Stomach (tissue), 9 donors: Measurements from ENCODE around the gene TKFC. TPM values are rescaled to one million over a fixed set of nuclear protein-coding genes. Genes with fewer than 3 reads are reported as not detected.

ENCODE experiments used
- DNase-seq, 2 donors: peaks; one replicate each; pipeline versions ENCODE4 v3.0.0 to v3.0.0-alpha.2; 2013 to 2019
- H3K27ac ChIP-seq, 5 donors: fragments of 200-600 bp in 4 of 5; sonication (generic) in 4 of 5; one replicate each; pipeline ENCODE4 v1.5.1; 2013 to 2019; ENCODE audit warnings: mild to moderate bottlenecking in 1 of 5, moderate library complexity in 1 of 5
- H3K27me3 ChIP-seq, 3 donors: fragments of 200-600 bp; sonication (generic); one replicate each; pipeline ENCODE4 v1.5.1; 2017 to 2019; ENCODE audit warnings: mixed run types in 1 of 3
- H3K36me3 ChIP-seq, 4 donors: fragments of 200-600 bp; sonication (generic); 1 replicate in 3 of 4; 2 replicates in 1 of 4; pipeline ENCODE4 v1.5.1; 2016 to 2019
- H3K4me1 ChIP-seq, 4 donors: fragments of 200-600 bp; sonication (generic); one replicate each; pipeline ENCODE4 v1.5.1; 2016 to 2019
- H3K4me3 ChIP-seq, 4 donors: fragments of 200-600 bp; sonication (generic) in 3 of 4; one replicate each; pipeline ENCODE4 v1.5.1; 2016 to 2019; ENCODE audit warnings: mild to moderate bottlenecking in 1 of 4
- H3K9me3 ChIP-seq, 4 donors: fragments of 200-600 bp; sonication (generic); one replicate each; pipeline ENCODE4 v1.5.1; 2016 to 2019
- CTCF ChIP-seq, 7 experiments: fragments of 450-650 bp in 4 of 7; fragments of 200-600 bp in 3 of 7; sonication (generic) in 3 of 7; IDR thresholded peaks; one replicate each; pipeline ENCODE4 v1.5.1; 2016 to 2019; ENCODE audit warnings: antibody characterized with exemption in 7 of 7, control low read depth in 2 of 7, mild to moderate bottlenecking in 1 of 7
- EP300 ChIP-seq: sonication (generic); formaldehyde crosslinking; IDR thresholded peaks from one replicate; pipeline ENCODE4 v1.6.1; 2017; ENCODE audit warnings: antibody characterized with exemption
- POLR2A ChIP-seq, 4 donors: fragments of 450-650 bp; IDR thresholded peaks; one replicate each; pipeline ENCODE4 v1.6.1; 2016; ENCODE audit warnings: antibody characterized with exemption in 4 of 4, control low read depth in 2 of 4, mild to moderate bottlenecking in 1 of 4, moderate library complexity in 1 of 4
- POLR2AphosphoS5 ChIP-seq, 3 donors: sonication (generic); formaldehyde crosslinking; IDR thresholded peaks; one replicate each; pipeline ENCODE4 v1.6.1; 2016; ENCODE audit warnings: antibody characterized with exemption in 3 of 3
- WGBS, 5 donors: extraction: QIAGEN DNeasy Blood & Tissue Kit in 3 of 5; methylation state at CpG; one replicate each; pipeline versions ENCODE4 v1.1.5 to v1.1.7; 2013 to 2018; 5-methylcytosine and 5-hydroxymethylcytosine counted together
- intact Hi-C: fragments of 100-400 bp; cut with DNase I; formaldehyde crosslinking; loops from one replicate; pipeline ENCODE4 v1.15.1; 2023; ENCODE audit warnings: low total_unique reads
- polyA plus RNA-seq, 3 donors: library from polyadenylated mRNA; stranded (reverse); fragments of 200-250 nt; gene quantifications; one replicate each; pipeline ENCODE4 v1.2.3, GENCODE V29; 2013
- total RNA-seq, 5 donors: library from RNA; depleted of rRNA; stranded (reverse); fragments of >200 nt; gene quantifications; one replicate each; pipeline versions ENCODE4 v1.1.0 to v1.2.3, GENCODE V29; 2014 to 2016
- donor health status: healthy with polysubstance abuse.
- donor health status: Bipolar disorder and iron deficiency.
- donor health status: healthy.

The TKFC gene
- total and polyA plus RNA-seq, 8 donors = 20.6 to 136 (median 42.1) TPM

- 75 to 92% (median 86%) methylated on average over 4 of the region's 4 CpGs for WGBS, 5 donors
- TF ChIP-seq POLR2AphosphoS5 (IDR thresholded peaks at IDR 0.05) = no peak
- no peak for TF ChIP-seq CTCF (IDR thresholded peaks at IDR 0.05)
- TF ChIP-seq EP300 = no peak
- TF ChIP-seq POLR2A (IDR thresholded peaks at IDR 0.05) = no peak
- no peak for DNase-seq
These were observed 34.3 kb upstream of the TKFC start for GRCh38 chr11:61298663-61299244.

GRCh38 chr11:61302550-61302949 is 30.5 kb upstream of the TKFC start:
- H3K36me3 ChIP-seq = peaks cover 78 to 100% (median 96%) of the 10 kb centered on the region in 4 donors
- H3K4me3 ChIP-seq = no peak overlapping the region
- H3K27ac ChIP-seq = no peak overlapping the region
- DNase-seq = no peak
- 89 to 94% (median 90%) methylated on average over 12 to 13 of the region's 13 CpGs for WGBS, 5 donors
- no peaks in the 10 kb centered on the region for H3K9me3 ChIP-seq
- no peaks in the 10 kb centered on the region for H3K27me3 ChIP-seq
- peaks cover 0 to 13% (median 4%) of the 10 kb centered on the region in 4 donors for H3K4me1 ChIP-seq
- no peak for TF ChIP-seq CTCF (IDR thresholded peaks at IDR 0.05)
- no peak for TF ChIP-seq POLR2A (IDR thresholded peaks at IDR 0.05)
- TF ChIP-seq EP300 = no peak
- TF ChIP-seq POLR2AphosphoS5 (IDR thresholded peaks at IDR 0.05) = no peak
- intact Hi-C loops = no loop called here

More at GRCh38 chr11:61298663-61299244, 34.3 kb upstream of the TKFC start:
- no peak overlapping the region for H3K4me3 ChIP-seq
- intact Hi-C loops = no loop called here
- peak overlapping the region in 1 of 5 donors; percentile 11 for H3K27ac ChIP-seq
- no peaks in the 10 kb centered on the region for H3K9me3 ChIP-seq
- peaks cover 0 to 20% (median 19%) of the 10 kb centered on the region in 3 donors for H3K27me3 ChIP-seq
- H3K36me3 ChIP-seq = peaks cover 43 to 62% (median 58%) of the 10 kb centered on the region in 4 donors
- peaks cover 21 to 42% (median 32%) of the 10 kb centered on the region in 4 donors for H3K4me1 ChIP-seq

- TF ChIP-seq POLR2AphosphoS5 (IDR thresholded peaks at IDR 0.05) (no peak), POLR2A (IDR thresholded peaks at IDR 0.05) (no peak), CTCF (IDR thresholded peaks at IDR 0.05) (no peak), EP300 (no peak)
- 91 to 97% (median 95%) methylated on average over 9 of the region's 9 CpGs for WGBS, 5 donors
- Histone ChIP-seq H3K4me3 (no peak overlapping the region), H3K36me3 (peaks cover 90 to 100% (median 100%) of the 10 kb centered on the region in 4 donors), H3K9me3 (no peaks in the 10 kb centered on the region), H3K4me1 (peaks cover 0 to 1% (median 0%) of the 10 kb centered on the region in 4 donors), H3K27ac (no peak overlapping the region), H3K27me3 (no peaks in the 10 kb centered on the region)
- intact Hi-C loops = no loop called here
- DNase-seq = no peak
These were observed 29.3 kb upstream of the TKFC start for GRCh38 chr11:61303725-61304124.

GRCh38 chr11:61305417-61305816 is 27.6 kb upstream of the TKFC start:
- Histone ChIP-seq H3K4me1 (no peaks in the 10 kb centered on the region), H3K36me3 (peaks cover 94 to 100% (median 100%) of the 10 kb centered on the region in 4 donors), H3K9me3 (no peaks in the 10 kb centered on the region), H3K27me3 (no peaks in the 10 kb centered on the region), H3K27ac (no peak overlapping the region), H3K4me3 (no peak overlapping the region)
- TF ChIP-seq EP300 (no peak), CTCF (IDR thresholded peaks at IDR 0.05) (no peak), POLR2A (IDR thresholded peaks at IDR 0.05) (no peak), POLR2AphosphoS5 (IDR thresholded peaks at IDR 0.05) (no peak)
- DNase-seq = no peak
- intact Hi-C loops = no loop called here
- 92 to 98% (median 97%) methylated on average over 7 of the region's 7 CpGs for WGBS, 5 donors
